Measurements from ENCODE around the gene ZMIZ1. TPM values are rescaled to one million over a fixed set of nuclear protein-coding genes. Genes with fewer than 3 reads are reported as not detected.

The ZMIZ1 gene
- total RNA-seq, 1 donor from 2014 or later, result 11.0 TPM

DNA sequence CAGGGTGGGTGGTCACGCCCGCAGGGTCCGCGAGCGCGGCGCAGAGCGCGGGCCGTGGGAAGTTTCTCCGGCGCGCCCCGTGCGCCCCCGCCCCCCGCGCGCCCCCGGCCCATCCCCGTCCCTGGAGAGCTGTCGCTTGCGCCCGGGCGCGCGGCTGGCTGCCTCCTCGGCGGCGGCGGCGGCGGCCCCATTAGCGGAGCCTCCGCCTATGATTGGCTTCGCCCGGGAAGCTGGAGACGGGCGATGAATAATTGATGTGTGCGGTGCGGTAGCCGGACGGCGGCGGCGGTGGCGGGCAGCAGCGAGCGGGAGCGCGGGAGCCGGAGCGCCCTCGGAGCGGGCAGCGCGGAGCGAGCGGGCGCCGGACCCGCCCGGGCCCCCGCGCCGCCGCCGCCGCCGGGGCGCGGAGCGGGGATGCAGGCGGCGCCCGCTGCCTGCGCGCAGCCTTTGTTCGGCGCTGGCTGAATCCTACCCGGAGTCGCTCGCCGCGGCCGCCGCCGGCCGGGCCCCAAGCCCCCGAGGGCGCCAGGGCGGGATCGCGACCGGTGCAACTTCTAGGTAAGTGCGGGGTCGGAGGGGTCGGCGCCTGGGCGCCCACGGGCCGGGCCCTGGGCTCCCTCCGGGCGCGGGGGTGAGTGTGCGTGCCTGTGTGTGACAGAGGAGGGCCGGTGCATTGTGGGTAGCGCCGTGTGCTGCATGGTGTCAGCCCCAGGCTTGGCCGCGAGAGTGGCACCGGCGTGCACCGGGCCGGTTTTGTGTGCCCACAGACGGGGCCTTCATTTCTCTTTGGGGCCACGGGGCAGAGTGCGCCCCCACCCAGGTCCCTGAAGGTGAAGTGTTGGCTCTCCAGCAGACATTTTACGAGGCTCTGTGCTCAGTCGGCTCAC, 174.7 kb downstream of the ZMIZ1 start:
- peak in 1 of 2 donors; percentile 64 for DNase-seq (ENCODE audit: low read depth in 2 of 2)

DNA sequence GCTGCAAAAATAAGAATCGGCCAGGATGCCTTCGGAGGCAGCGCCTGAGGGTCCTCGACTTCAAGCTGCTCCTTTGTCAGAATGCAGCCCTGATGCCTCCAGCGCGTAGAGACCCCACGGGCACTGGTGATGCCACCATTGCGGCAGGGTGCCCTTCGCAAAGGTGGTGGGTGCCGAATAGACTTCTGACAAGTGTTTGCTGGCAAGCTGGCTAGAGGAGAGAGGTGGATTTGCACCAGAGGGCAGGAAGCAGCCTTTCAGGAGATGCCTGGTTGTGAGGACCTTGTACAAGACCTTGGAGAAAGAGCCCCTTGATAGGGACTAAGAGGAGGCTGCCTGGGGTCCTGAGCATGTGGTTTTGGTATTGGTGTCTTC, 175.3 kb downstream of the ZMIZ1 start:
- DNase-seq (ENCODE audit: low read depth in 2 of 2), result no peak

DNA sequence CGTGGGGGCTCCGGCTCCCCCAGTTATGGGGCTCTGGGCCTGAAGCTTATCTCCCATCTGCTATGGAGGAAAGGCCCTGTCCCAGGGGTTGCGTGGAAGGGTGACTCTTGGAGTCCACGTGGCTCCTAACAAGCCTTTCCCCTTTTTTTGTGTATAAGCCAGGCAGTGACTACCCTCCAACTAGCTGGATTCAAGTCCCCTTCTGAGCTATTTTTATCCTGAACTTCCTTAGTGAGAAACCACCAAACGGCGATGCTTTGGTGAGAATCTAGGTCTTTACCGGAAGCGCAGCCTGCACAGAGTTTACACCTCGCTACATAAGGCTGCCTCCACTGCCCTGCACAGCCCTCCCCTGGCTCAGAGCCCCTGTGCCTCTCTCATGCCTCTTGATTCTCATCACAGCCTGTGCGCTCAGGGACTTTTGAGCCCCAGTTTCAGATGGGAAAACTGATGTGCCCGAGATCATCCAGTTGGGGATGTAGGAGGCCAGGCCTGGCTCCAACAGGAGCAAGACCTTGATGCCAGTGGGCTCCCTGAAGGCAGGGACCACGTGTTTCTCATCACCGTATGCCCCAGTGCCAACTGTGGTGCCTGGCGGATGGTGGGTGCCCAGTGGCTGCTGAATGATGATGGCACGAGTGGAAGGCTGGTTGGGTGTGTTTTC, 176.2 kb downstream of the ZMIZ1 start:
- no peak for DNase-seq (ENCODE audit: low read depth in 2 of 2)

DNA sequence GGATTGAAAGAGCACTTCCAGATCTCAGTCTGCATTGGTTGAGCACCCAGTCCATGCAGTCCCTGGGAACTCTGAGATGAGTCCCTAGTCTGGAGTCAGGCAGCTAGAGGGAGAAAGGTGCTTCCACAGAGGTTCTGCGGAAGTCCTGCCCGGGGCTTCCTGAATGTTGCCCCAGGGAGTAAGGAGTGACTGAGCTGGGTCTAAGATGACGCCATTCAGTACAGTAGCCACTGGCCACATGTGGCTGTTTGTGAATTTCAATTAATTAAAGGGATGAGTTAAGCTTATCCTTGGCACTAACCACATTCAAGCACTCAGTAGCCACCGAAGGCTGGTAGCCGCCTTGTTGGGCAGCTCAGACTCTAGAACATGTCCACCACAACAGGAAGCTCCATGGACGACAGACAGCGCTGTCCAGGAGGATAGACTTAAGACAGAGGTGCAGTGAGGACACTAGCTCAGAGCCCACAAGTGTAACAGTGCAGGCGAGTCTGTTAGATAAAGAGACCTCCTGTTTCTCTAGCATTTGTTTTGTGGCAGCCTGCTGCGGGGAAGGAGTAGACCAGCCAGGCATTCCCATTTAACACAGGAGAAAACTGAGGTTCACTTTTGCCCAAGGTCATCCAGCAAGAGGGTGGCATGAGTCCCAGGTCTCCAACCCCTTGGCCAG, 176.9 kb downstream of the ZMIZ1 start:
- DNase-seq (ENCODE audit: low read depth in 2 of 2), result peak in 1 of 2 donors; percentile 40

DNA sequence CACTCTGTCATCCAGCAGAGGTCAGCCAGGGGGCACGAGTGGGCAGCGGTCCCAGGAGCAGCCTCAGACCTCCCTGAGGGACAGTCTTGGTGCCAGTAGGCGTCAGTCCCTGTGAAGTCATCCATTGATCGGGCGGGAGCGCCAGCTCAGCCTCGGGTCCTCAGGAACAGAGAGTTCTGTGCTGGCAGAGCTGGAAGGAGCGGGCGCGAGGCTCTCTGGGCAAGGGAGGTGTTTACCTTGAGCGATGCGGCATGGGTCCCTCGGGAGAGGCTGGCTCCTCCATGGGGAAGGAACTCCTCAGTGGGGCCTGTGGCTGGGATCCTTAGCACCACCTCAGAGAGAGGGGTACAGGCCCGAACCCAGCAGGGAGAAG, 177.4 kb downstream of the ZMIZ1 start:
- peak in 1 of 2 donors; percentile 28 for DNase-seq (ENCODE audit: low read depth in 2 of 2)

DNA sequence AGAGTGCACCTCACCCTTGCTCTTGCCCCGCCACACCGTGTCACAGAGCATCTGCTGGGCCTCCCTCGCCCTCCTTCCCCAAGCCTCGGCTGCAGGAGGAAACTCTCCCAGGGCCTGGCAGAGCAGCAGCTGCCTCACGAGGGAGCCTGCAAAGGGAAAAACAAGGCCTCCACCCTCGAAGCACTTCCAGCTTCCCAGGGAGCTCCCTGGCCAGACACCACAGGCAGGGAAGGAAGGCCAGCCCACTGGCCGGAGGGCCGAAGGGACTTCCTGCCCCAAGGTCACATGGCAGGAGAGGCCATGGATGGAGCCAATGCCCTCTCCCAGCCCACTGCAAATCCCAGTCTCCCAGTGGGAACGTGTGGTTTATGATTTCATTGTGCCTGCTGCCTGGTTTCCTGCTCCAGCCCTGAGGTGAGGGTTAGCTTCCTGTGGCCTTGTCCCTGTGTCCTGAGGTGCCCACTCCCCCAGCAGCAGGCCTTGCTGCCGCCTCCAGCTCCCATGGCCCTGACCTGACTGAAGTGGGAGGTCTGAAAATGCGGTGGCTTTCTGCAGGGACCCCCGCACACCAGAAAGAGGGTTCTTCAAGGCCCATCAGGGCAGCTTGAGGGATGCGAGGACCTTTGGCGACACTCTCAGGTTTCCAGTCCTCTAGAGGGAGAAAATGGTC, 178.0 kb downstream of the ZMIZ1 start:
- peak; percentile 70 to 74 for DNase-seq (ENCODE audit: low read depth in 2 of 2)

DNA sequence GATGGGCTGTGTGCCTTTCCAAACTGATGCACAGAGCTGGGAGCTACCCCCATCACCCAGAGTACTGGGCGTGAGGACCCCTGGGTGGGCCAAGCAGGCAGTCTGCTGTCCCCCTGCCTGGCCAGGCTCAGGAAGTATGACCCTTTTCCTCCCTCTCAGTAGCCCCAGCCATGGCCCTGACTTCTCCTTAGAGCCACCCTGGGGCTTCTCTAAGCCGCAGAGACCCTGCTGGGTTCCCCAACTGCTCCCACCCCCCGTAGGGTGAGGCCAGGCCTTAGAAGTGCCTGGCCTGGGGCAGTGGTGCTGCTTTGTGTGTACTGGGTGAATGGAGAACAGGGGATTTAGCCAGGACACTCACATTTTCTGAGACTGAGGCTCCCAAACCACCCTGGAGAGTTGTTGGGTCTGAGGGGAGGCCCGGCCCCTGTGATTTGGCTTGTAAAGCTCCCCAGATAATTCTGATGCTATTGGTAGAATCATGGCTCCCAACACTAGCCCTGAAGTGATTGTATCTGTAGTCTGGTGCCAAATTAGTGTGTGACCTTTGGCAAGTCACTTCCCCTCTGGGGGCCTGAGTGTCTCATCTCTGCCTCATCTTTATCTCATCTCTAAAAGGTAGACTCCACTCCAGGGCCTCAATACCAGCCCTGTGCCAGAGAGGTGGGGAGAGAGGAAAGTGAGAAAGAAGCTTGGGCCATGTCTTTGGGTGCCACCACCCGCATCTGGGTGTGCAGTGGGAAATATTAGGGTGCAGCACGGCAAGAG, 178.8 kb downstream of the ZMIZ1 start:
- no peak for DNase-seq (ENCODE audit: low read depth in 2 of 2)

DNA sequence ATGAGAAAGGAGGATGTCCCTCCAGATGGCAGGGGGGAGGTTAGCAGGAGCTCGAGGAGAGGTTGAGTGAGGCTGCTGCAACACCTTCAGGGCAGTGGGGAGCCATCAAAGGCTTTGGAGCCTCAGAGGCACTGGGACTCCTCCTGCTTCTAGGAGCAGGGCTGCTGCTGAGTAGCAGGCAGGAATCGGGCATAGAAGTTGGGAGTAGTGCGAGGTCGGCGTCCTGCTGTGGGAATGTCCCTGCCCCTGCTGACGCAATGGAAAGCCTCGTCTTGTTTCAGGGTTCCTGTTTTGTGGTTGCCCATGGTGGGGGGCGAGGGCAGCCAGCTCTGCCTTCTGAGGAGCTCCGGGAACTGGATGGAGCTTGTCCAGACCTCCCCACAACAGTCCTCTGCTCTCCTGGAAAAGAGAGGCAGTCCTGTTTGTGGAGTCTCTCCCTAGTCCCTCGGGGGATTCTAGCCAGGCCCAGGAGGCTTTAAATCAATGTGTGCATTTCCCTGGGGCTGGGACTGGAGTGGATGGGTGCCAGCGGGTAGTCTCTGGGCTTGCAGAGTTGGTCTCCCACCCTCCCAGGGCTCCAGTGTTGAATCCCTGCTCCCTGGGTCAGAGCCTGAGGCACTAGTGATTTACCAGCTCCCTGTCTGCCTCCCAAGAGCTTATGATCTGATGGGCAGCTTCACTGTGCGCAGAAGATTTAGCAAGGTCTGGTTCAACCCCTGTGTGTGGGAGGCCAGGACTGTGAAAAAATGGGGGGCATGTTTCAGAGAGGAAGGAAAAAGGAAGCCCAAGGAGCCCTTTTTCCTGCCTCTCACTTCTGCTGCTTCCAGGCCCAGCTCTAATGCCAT, 179.8 kb downstream of the ZMIZ1 start:
- DNase-seq (ENCODE audit: low read depth in 2 of 2), result no peak

DNA sequence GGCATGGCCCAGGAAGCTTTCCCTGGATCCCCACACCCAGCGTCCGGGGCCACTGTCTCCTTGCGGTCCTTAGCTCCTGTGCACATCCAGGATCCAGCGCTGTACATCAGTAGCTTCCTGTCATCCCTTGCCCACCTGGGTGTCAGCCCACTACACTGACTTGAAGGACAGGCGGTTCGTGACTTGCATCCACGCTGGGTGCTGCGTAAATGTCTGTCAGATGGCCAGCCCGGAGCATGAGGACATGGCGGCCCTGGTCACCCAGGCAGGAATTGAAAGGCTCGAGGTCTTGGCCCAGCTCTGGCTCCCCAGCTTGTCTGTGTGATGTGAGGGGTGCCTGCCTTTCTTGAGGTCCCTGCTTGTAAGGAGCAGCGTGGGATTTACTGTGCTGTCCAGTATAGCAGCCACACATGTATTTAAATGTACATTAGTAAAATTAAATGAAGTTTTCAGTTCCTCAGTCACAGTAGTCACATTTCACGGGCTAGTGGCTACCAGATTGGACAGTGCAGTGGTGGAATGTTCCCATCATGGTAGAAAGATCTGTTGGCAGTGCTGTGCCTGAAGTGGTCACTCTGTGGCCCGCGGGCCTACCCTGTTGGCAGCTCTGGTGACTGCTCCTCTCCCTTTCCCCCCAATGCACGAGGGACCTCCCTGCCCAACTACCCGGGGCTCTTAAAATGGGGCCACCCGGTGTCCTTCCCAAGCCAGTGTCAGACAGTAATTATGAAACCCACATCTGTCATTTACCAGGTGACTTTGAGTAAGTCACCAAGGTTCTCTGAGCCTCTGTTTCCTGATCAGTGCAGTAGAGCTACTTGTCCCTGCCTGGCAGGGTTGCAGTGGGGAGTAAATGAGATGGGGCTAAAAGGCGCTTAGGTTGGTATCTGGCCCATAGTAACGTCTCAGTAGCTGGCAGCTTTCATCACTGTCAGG, 180.7 kb downstream of the ZMIZ1 start:
- DNase-seq (ENCODE audit: low read depth in 2 of 2), result no peak

DNA sequence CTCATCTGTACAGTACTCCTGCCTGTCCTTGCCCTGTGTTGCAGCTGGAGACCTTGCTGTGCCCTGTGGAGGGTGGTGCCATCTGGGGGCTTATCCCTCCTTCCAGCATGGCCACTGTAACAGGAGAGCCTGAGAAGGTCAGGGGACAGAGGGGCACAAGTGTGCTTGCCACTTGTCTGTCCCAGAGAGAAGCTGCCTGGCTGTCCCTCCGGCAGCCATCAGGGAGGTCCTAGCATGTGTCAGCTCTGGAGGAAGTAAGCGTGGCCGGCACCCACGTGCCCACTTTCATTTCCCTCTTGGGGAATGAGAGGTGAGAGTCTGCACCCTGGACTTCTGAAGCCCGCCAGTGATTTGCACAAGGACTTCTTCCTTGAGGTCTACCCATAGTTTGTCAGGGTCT, 181.5 kb downstream of the ZMIZ1 start:
- no peak for DNase-seq (ENCODE audit: low read depth in 2 of 2)

DNA sequence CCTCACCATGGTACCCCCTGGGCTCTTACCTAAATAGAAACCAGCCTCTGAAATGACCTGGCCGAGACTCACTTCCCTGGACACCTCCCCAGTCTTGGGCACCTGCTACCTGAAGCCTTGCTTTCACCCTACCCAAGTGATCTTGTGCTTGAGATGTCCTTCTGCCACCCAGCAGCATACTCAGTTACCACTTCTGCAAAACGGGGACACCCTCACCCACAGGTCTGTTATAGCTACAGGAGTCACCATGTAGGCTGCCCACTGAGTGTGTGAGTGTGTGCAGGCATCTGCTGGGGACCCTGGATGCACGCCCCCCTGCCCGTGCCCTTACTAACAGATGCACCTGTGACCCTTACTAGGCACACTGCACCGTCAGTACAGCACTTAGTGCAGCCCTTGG, 183.7 kb downstream of the ZMIZ1 start:
- DNase-seq (ENCODE audit: low read depth in 2 of 2), result no peak

DNA sequence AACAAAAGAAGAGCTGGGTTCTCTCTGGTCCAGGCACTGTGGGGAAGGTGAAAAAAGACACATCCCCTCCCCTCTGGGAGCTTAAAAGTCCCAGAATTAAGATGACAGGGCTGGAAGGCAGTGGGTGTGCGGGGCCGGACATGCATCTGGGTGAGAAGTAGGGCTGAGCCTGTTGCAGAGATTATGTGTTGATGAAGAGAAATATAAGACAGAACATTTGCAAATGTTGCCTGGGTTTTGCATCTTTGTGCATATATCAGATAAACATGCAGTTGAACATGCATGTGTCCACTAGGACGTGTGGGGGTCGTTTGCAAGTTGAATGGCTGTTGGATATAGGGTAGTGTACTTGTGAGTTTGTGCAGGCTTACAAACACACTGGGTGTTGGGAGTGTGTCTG, 184.2 kb downstream of the ZMIZ1 start:
- no peak for DNase-seq (ENCODE audit: low read depth in 2 of 2)

DNA sequence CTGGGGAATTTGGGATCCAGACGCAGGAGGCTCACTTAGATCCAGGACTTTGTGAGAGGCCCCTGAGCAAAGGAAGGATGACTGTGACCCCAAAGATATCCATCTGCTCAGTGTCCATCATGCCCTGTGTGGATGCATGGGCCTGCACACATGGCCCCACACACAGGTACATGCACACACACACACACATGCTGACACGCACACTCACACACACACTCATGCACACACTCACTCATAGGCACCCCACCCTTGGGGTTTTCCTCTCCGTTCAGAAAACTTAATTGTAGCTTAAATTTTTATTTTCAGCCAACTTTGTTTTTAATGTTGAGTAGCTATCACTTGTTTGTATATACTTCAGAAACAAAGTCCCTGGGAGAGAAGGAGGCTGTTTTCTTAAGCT, 184.9 kb downstream of the ZMIZ1 start:
- no peak for DNase-seq (ENCODE audit: low read depth in 2 of 2)

DNA sequence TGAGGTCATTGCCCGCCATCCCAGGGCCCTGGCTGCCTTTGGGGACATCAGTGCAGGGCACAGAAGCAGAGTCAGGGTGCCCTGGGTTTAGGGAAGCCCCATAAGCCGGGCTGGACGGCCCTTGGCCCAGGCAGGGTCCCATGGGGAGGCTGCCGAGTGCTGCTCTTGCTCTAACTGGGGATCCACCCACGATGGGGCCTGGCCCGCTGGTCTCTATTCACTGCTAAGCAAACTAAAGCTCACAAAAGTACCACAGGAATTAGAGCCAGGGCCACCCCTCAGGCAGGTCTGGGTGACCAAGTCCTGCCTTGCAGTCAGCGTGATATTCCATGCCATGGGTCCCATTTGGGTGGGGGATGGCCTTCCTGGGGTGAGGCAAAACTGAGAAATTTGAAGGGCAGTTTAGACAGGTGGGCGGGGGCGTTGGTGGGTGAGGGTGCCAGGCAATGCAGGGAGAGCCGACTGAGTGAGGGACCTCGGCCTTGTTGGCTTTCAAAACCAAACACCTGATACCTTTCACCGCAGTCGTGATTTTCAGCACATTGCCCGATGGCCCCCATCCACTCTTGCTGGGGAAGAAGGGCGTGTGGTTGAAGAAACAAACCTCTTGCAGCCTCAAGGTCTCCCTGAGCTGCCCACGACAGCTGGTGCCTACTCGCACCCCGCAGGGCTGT, 185.7 kb downstream of the ZMIZ1 start:
- DNase-seq (ENCODE audit: low read depth in 2 of 2), result no peak

DNA sequence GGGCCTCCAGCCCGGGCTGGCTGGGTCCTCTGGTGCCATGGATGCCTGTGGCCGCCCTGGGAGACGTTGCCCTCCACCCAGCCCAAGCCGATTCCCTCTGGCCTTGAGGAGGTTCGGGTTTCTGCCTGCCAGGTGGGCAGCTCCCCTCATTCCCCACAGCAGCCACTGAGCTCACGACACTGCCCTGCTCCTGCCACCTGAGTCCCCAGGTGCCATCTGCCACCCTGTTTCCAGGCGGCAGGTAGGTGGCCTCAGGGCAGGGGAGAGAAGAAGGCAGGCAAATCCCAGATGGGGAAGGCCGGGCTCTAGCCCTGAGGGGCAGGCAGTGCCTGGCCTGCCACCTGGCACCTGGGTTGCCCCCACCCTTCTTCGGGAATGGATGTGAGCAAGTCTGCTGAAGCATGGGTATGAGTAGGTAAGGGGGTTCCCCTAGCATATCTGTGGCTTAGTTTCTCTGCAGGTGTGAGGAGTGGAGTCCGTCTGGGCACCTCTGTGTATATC, 186.3 kb downstream of the ZMIZ1 start:
- DNase-seq (ENCODE audit: low read depth in 2 of 2), result no peak

DNA sequence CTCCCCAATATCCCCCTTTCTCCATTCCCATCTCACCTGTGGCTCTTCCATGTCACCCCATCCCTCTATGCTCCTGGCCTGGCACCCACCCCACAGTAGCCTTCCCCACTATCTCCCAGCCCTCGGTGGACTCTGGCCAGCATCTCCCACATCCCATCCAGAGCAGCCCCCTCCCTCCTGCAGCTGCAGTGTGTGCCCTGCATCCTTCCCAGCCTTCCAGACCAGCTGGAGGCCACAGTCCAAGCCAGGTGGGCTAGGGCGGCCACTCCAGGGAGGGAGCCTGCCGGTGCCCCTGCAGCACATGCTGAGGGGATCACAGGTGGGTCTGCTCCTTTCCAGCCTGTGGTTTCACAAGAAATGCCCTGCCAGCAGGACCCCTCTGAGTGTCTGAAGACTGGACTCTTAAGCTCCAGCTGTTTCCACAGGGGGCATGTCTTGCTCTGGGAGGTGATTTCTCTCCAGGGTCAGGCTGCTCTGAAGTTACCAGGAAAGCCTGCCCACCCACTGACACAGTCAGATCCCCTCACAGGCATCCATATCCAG, 187.6 kb downstream of the ZMIZ1 start:
- DNase-seq (ENCODE audit: low read depth in 2 of 2), result no peak

DNA sequence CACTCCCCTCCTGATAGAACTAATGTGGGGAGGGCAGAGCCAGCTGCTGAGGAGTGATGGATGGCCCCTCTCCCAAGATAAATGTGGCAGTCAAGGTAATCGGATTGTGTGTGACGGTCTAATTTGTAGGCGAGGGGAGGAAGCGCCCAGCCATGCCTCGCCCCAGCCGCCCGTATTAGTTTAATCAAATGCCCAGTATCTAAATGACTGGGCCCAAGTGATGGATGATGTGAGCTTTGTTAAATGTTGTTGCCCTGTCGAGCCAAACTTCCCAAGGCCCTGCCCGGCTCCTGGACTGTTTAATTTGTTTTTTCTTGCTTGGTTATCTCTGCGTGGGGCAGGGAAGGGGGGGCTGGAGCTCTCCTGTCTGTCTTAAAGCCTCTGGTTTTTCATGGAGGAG, 190.1 kb downstream of the ZMIZ1 start:
- no peak for DNase-seq (ENCODE audit: low read depth in 2 of 2)

DNA sequence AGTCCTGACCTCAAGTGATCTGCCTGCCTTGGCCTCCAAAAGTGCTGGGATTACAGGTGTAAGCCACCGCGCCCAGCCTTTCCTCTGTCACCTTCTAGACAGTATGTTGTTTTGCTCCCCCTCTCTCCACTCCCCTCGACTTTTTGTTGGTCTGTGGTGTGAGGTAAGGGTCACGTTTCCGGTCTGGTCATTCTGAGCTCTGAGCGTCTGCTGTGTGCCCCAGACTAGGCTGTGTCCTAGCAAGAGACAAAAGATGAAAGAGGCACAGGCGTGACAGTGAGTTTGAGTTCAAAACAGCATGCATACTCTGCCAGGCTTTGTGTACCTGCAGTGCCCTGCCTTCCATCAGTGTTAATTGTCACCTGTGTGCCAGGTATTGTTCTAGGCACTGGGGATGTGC, 191.1 kb downstream of the ZMIZ1 start:
- peak in 1 of 2 donors; percentile 55 for DNase-seq (ENCODE audit: low read depth in 2 of 2)

All from dermis microvascular lymphatic vessel endothelial cell (primary cell).